GM12892 (cell line): Measurements from ENCODE around the gene TNFRSF6B.

ENCODE experiments used
- POLR2A ChIP-seq: IDR thresholded peaks from 2 replicates; pipeline ENCODE4 v1.6.1; 2011; ENCODE audit warnings: low read depth, low read length, control low read depth
- POLR2AphosphoS5 ChIP-seq: IDR thresholded peaks from 2 replicates; pipeline ENCODE4 v1.6.1; 2011; ENCODE audit warnings: low read depth, low read length, control low read depth

DNA sequence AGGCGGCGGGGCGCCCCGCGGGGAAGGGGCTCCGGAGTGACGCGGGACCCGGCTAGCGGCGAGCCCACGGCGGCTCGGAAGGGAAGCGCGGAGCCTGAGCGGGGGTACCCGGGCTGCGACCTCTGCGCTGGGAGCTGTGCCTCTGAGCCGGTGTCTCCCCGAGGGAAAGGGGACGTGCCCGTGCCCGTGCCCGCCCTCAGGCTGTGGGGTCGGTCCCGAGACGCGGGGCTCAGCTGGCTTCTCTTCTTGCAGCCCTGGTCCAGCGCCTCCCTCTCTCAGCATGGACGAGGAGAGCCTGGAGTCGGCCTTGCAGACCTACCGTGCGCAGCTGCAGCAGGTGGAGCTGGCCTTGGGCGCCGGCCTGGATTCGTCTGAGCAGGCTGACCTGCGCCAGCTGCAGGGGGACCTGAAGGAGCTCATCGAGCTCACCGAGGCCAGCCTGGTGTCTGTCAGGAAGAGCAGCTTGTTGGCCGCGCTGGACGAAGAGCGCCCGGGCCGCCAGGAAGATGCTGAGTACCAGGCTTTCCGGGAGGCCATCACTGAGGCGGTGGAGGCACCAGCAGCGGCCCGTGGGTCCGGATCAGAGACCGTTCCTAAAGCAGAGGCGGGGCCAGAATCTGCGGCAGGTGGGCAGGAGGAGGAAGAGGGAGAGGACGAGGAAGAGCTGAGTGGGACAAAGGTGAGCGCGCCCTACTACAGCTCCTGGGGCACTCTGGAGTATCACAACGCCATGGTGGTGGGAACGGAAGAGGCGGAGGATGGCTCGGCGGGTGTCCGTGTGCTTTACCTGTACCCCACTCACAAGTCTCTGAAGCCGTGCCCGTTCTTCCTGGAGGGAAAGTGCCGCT lies 12.1 kb downstream of the TNFRSF6B start:
- TF ChIP-seq POLR2A = no peak
- TF ChIP-seq POLR2AphosphoS5 = no peak
